ENCODE measurements around the gene MAPK4.
"Not testable (repeated sequence)": the region's sequence is repeated elsewhere in the genome, so short reads cannot be mapped to it uniquely, and the experiment has no call there.

Gene MAPK4

DNA sequence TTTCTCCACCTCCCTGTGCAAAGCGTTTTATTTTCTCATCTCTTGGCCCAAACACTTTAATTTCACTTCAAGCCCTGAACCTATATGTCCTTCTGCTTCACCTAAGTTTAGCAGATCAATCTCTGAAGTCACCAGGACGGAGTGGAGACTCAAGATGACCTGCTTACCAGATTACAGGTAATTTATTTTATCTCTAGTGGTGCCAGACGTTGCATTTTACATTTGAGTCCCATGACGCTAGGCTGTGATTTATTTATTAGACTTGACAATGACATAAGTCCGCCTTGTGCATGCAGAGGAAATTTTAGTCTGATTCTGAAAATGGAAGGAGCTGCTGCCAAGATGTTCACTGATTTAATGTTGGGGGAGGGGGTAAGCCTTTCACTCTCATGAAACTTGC, 186.1 kb downstream of the MAPK4 start:
- Mint-ChIP-seq H3K4me3 (no peak overlapping the region), H3K27ac (no peak overlapping the region), H3K9me3 (peaks cover 9% of the 10 kb centered on the region), H3K4me1 (no peaks in the 10 kb centered on the region), H3K36me3 (no peaks in the 10 kb centered on the region), H3K27me3 (peaks cover 49% of the 10 kb centered on the region)
- ATAC-seq: no peak

DNA sequence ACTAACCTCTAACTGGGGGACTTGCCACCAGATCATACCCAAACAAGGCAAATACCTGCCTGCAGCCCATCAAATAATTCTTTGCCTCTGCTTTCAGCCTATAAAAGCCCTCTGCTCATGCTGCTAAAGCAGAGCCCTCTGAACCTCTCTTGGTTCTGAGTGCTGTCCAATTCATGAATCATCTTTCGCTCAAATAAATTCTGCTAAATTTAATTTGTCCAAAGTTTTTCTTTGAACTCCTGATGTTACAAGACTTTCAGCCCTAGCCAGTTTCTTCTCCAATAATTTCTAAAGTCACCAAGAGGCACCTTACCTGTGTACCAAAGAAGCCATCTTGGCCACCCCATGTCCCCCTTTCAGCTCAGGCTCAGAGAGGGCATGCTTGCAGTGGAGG, 188.0 kb downstream of the MAPK4 start:
- Mint-ChIP-seq H3K27me3 (peaks cover 66% of the 10 kb centered on the region), H3K27ac (no peak overlapping the region), H3K36me3 (no peaks in the 10 kb centered on the region), H3K9me3 (peaks cover 9% of the 10 kb centered on the region), H3K4me3 (no peak overlapping the region), H3K4me1 (no peaks in the 10 kb centered on the region)
- no peak for ATAC-seq

DNA sequence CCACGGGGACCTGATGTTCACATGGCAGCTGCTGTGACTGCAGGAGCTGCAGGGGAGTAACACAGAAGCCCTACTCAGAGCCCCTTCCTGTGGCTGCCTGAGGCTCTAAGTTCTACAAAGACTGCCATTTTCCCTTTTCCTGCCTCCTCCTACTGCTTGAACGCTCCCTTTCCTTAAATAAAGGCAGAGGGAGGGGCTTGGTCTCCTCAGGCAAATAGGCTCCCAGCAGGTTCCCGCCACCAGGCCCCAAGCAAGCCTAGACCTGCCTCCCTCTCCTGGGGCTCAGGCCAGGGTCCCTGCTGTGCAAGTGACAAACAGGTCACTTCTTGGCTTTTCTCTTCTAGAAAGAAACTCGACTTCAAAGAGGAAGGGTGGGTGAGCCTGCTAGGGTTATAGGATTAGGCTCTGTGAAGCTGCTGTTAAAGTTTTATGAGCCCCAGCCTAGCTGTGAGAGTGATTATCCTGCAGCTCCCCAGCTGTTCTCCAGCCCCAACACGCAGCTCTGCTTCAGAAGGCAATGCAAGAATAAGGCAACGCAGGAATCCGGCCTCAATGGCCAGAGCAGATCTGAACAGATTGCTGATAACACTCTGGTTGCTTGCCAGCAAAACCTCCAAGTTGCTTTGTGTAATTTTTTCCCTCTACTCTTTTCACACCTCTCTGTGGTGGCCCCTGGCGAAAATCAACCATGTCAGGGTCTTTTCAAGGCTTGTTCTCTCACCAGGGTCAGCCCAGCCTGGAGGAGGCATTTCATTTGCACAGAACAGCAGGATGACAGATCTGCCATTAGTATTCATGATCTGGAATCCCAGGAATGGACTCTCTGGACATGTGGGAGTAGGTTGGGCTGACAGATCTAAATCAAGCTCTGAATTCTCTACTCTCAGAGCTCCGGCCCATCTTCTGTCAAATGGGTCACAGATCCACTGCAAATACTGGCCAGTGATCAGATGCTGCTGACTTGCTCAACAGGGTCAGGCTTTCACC, 188.6 kb downstream of the MAPK4 start:
- H3K27ac Mint-ChIP-seq: no peak overlapping the region
- no peaks in the 10 kb centered on the region for H3K36me3 Mint-ChIP-seq
- no peaks in the 10 kb centered on the region for H3K4me1 Mint-ChIP-seq
- no peak for ATAC-seq
- H3K9me3 Mint-ChIP-seq: peaks cover 9% of the 10 kb centered on the region
- H3K27me3 Mint-ChIP-seq: peaks cover 66% of the 10 kb centered on the region
- H3K4me3 Mint-ChIP-seq: no peak overlapping the region

DNA sequence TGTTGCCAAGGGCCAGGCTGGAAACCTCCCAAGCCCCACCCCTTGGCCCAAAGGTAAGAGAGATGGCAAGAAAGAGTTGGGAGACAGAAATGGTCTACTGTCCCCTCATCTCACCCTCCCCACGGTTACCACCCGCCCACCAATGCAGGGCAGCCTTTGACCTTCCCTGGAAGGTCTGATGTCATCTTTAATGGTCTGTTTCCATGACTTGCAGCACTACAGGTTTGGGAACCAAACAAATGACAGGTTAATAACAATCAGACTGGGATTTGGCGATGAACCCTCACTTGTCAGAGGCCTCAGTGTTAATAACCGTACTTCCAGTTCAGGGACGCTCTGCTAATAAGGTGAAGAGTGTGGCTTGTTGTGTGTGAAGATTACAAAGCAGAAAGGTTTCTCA, 189.5 kb downstream of the MAPK4 start:
- H3K9me3 Mint-ChIP-seq: peaks cover under 1% of the 10 kb centered on the region
- no peaks in the 10 kb centered on the region for H3K4me1 Mint-ChIP-seq
- ATAC-seq: no peak
- H3K27ac Mint-ChIP-seq: no peak overlapping the region
- H3K27me3 Mint-ChIP-seq: peaks cover 66% of the 10 kb centered on the region
- H3K36me3 Mint-ChIP-seq: no peaks in the 10 kb centered on the region
- H3K4me3 Mint-ChIP-seq: no peak overlapping the region

DNA sequence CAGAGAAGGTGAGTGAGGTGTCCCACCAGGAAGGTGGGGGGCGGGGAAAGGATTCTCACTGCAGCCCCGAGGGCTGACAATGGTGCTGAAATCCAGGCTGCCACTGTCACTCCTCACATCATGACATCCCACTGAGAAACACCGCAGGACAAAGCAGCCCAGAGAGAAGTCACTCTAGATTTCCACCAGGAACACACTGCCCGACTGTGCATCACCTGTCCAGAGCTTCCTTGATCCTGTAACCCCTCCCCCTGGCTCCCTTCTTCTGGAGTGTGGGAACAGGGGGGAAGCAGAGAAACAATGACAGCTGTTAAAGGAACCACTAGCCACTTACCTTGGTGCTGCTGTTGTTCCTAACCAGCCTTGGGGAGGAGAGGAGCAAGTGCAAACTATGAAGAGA, 190.1 kb downstream of the MAPK4 start:
- H3K4me3 Mint-ChIP-seq: no peak overlapping the region
- no peaks in the 10 kb centered on the region for H3K36me3 Mint-ChIP-seq
- ATAC-seq: no peak
- H3K9me3 Mint-ChIP-seq: no peaks in the 10 kb centered on the region
- peaks cover 66% of the 10 kb centered on the region for H3K27me3 Mint-ChIP-seq
- H3K4me1 Mint-ChIP-seq: no peaks in the 10 kb centered on the region
- no peak overlapping the region for H3K27ac Mint-ChIP-seq

DNA sequence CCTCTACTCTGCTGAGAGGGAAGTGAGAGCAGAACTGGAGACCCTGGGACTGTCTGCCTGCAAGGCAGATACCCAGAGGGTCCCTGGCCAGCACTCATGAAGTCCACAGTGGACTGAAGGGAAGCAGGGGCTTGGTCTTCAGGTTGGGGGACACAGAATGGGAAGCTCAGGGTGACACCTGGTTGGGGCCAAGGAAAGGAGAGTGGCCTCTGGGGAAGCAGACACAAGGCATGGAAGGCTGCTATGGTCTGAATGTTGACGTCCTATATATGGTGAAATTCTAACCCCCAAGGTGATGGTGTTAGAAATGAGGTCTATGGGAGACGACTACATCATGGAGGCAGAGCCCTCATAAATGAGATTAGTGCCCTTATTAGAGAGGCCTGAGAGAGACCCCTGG, 190.7 kb downstream of the MAPK4 start:
- no peak overlapping the region for H3K4me3 Mint-ChIP-seq
- ATAC-seq: no peak
- H3K4me1 Mint-ChIP-seq: no peaks in the 10 kb centered on the region
- no peaks in the 10 kb centered on the region for H3K9me3 Mint-ChIP-seq
- H3K27ac Mint-ChIP-seq: no peak overlapping the region
- H3K36me3 Mint-ChIP-seq: no peaks in the 10 kb centered on the region
- H3K27me3 Mint-ChIP-seq: peaks cover 61% of the 10 kb centered on the region

DNA sequence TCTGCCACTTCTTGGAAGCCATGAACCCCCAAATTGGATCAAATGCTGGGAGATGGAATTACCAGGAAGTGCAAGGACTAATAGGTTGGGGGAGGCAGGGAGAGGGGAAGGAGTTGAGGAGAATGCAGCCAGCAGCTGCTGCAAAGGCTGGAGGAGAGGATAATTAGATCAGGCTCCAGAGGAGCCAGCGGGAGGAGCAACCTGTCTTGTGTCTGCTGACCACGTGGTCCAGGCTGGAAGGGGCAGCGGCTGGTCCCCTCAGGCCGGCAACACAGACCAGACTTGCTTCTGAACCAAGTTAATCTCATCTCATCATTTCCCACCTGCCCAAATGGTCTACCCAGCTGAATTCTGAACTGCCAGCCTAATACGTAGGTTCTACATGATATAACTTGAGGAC, 191.6 kb downstream of the MAPK4 start:
- Mint-ChIP-seq H3K36me3 (no peaks in the 10 kb centered on the region), H3K4me1 (no peaks in the 10 kb centered on the region), H3K9me3 (no peaks in the 10 kb centered on the region), H3K27ac (no peak overlapping the region), H3K27me3 (peaks cover 52% of the 10 kb centered on the region), H3K4me3 (no peak overlapping the region)
- ATAC-seq: no peak

DNA sequence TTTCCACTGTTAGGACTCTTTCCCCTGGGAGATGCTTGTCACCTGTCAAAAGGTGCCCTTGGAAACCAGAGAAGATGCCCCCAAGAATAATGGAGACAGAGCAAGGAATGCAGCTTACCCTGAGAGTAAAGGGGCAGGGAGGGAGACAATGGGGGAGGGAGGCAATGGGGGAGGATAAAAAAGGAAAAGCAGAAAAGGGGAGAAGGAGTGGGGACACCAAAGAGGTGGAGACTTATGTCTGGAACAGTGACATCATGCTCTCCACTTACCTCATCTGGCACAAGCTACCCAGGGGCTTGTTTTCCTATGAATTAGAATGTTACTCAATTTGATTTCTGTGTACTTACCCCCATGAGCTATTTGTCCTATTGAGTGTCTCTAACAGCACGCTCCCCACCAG, 192.1 kb downstream of the MAPK4 start:
- Mint-ChIP-seq H3K27ac (no peak overlapping the region), H3K9me3 (no peaks in the 10 kb centered on the region), H3K4me3 (no peak overlapping the region), H3K27me3 (peaks cover 49% of the 10 kb centered on the region), H3K4me1 (no peaks in the 10 kb centered on the region), H3K36me3 (no peaks in the 10 kb centered on the region)
- no peak for ATAC-seq

DNA sequence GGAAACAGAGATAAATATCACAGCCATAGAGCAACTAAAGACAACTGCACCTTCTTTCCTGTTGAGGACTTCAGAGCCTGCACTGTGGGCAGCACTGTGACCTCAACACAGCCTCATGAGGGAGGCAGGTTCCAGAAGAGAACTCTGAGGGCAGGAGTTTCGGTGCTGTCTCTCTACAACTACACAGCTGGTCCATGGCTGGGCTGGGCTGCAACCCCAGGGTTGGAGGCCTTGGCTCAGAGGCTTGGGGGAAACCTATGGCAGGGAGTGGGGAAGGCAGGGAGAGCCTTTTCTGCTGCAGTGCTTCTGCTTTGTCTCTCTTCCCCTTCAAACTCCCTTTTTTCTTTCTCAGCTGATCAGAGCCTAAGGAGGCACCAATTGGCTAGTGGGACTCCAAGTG, 193.4 kb downstream of the MAPK4 start:
- no peaks in the 10 kb centered on the region for H3K36me3 Mint-ChIP-seq
- H3K4me1 Mint-ChIP-seq: no peaks in the 10 kb centered on the region
- no peak for ATAC-seq
- no peak overlapping the region for H3K27ac Mint-ChIP-seq
- H3K9me3 Mint-ChIP-seq: no peaks in the 10 kb centered on the region
- H3K4me3 Mint-ChIP-seq: no peak overlapping the region
- H3K27me3 Mint-ChIP-seq: peaks cover 53% of the 10 kb centered on the region

DNA sequence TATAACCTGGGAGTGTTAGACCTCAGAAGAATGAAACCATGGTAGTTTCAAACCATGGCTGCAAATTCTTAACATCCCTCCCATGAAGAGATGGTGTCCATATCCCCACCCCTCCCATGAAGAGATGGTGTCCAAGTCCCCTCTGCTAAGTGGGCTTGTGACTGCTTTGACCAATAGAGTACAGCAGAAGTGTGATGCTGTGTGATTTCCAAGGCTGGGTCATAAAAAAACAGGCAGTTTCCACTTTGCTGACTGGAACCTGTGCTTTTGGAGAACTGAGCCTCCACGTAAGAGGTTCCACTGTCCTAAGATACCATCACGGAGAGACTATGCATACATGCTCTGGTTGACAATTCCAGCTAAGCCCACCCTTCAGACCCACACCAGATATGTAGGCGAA, 194.4 kb downstream of the MAPK4 start:
- H3K27me3 Mint-ChIP-seq: peaks cover 45% of the 10 kb centered on the region
- no peaks in the 10 kb centered on the region for H3K9me3 Mint-ChIP-seq
- no peak overlapping the region for H3K4me3 Mint-ChIP-seq

DNA sequence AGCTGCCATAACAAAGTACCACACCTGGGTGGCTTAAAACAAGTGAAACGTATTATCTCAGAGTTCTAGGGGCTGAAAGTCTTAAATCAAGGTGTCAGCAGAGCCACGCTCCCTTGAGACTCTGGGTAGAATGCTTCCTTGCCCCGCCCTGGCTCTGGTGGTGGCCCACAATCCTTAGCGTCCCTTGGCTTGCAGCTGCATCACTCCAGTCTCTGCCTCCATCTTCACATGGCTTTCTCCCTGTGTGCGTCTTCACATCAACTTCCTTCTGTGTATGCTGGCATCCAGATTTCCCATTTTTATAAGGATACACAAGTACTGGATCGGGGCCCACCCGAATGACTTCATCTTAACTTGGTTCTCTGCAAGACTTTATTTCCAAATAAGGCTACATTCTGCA, 197.5 kb downstream of the MAPK4 start:
- H3K36me3 Mint-ChIP-seq: no peaks in the 10 kb centered on the region
- no peak overlapping the region for H3K4me3 Mint-ChIP-seq
- H3K4me1 Mint-ChIP-seq: no peaks in the 10 kb centered on the region
- H3K9me3 Mint-ChIP-seq: no peaks in the 10 kb centered on the region
- H3K27ac Mint-ChIP-seq: no peak overlapping the region
- no peak for ATAC-seq
- peaks cover 30% of the 10 kb centered on the region for H3K27me3 Mint-ChIP-seq

More for the DNA sequence above, 194.4 kb downstream of the MAPK4 start:
- no peaks in the 10 kb centered on the region for H3K36me3 Mint-ChIP-seq
- ATAC-seq: no peak
- no peaks in the 10 kb centered on the region for H3K4me1 Mint-ChIP-seq
- no peak overlapping the region for H3K27ac Mint-ChIP-seq

DNA sequence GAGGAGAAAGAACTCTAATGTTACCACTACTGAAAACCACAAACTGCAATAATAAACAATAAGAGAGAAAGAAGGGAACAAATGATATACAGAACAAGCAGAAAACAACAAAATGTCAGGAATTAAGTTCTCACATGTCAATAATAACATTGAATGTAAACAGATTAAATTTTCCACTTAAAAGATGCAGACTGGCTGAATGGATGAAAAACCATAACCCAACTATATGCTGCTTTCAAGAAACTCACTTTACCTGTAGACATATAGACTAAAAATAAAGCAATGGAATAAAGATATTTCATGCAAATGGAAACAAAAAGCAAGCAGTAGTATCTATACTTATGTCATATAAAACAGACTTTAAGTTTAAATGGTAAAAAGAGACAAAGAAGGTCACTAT, 209.6 kb downstream of the MAPK4 start:
- Mint-ChIP-seq H3K4me1 (no peaks in the 10 kb centered on the region), H3K27ac (no peak overlapping the region), H3K27me3 (peaks cover 36% of the 10 kb centered on the region), H3K9me3 (peaks cover 35% of the 10 kb centered on the region), H3K4me3 (no peak overlapping the region), H3K36me3 (peaks cover 20% of the 10 kb centered on the region)
- no peak for ATAC-seq

DNA sequence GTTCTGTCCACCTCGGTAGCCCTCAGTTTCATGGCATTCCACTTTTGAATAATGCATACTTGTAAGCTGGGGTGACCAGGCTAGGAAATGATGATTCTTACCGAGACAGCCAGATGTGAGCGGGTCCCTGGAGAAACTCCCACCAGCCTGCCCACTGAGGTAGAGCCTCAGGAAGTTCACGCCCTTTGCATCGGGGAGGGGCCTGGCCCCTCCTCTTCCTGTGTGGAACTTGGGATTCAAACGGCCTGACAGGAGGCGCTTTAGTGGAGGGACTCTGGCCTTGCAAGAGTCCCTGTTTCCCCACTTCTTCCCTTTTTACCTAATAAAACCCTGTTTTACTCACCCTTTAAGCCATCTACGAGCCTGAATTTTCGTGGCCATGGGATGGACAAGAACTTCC, 215.3 kb downstream of the MAPK4 start:
- no peak for ATAC-seq
- Mint-ChIP-seq H3K36me3 (peaks cover 4% of the 10 kb centered on the region), H3K4me3 (no peak overlapping the region), H3K27ac (no peak overlapping the region), H3K9me3 (peaks cover 9% of the 10 kb centered on the region), H3K27me3 (peaks cover 35% of the 10 kb centered on the region), H3K4me1 (no peaks in the 10 kb centered on the region)

DNA sequence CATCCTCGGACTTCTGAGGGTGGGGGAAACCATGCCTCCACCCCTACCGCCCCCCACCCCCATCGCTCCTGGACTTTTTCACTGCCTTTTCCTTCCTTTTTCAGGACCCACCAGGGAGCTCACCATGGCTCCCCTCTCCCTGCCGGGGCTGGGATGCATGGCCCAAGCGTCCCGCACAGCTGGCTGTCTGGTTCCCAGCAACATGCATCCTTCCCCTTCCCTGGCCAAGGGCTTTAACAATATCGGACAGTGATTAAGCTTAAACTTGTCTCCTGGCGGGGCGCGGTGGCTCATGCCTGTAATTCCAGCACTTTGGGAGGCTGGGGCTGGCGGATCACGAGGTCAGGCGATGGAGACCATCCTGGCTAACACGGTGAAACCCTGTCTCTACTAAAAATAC, 215.8 kb downstream of the MAPK4 start:
- Mint-ChIP-seq H3K36me3 (peaks cover 1% of the 10 kb centered on the region), H3K27me3 (peaks cover 36% of the 10 kb centered on the region), H3K9me3 (peaks cover 5% of the 10 kb centered on the region), H3K27ac (no peak overlapping the region), H3K4me1 (no peaks in the 10 kb centered on the region), H3K4me3 (no peak overlapping the region)
- no peak for ATAC-seq

DNA sequence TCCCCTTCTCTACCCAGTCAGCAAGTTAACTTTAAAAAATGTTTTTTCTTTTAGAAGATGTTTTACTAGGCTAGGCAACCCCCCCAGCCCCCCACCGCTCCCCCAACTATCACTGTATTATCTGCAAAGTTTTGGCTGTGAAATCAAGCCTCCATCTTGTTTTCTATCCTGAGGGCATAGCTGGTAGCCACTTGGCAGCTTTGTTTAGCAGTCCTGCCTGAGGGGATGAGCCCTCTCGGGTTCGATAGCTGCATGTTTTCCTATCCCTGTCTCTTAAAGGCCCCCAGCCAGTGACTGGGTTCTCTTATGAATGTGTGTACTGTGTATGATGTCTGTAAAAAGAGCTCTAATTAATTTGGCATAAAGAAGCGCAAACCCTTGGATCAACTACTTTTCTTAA, 216.5 kb downstream of the MAPK4 start:
- peaks cover 2% of the 10 kb centered on the region for H3K9me3 Mint-ChIP-seq
- H3K4me3 Mint-ChIP-seq: no peak overlapping the region
- no peaks in the 10 kb centered on the region for H3K4me1 Mint-ChIP-seq
- H3K27ac Mint-ChIP-seq: no peak overlapping the region
- ATAC-seq: no peak
- H3K27me3 Mint-ChIP-seq: peaks cover 36% of the 10 kb centered on the region
- no peaks in the 10 kb centered on the region for H3K36me3 Mint-ChIP-seq

DNA sequence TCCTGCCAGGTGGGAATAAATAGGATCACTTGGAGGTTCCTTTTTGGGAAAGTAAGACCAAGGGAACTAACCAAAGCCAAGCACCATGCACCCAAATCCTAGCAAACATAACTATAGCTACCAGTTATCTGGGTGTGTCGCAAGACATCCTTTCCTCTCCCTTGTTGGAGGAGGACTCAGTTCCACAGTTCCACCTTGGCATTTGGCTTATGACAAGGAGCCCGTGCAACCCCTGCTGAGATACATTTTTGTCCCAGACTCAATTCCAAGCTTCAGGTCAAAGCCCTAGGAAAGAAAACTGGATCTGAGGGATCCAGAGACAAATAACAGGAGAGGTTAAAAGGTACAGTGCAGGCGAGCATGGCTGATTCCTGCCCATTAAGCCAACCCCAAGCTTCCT, 219.1 kb downstream of the MAPK4 start:
- H3K4me1 Mint-ChIP-seq, H3K9me3 Mint-ChIP-seq, H3K27ac Mint-ChIP-seq, H3K4me3 Mint-ChIP-seq, ATAC-seq, H3K36me3 Mint-ChIP-seq: not testable (repeated sequence)
- H3K27me3 Mint-ChIP-seq: peaks cover 21% of the 10 kb centered on the region
